HG03575 (cell line): Measurements from ENCODE around the gene SH2B3.

ENCODE experiments used
- ATAC-seq: cut with Tn5 transposase; IDR thresholded peaks from one replicate; pipeline ENCODE4 v1.9.1; 2021; ENCODE audit not compliant: unreplicated experiment, insufficient number of reproducible peaks, low FRiP score; ENCODE audit errors: extremely low read depth

Gene SH2B3

DNA sequence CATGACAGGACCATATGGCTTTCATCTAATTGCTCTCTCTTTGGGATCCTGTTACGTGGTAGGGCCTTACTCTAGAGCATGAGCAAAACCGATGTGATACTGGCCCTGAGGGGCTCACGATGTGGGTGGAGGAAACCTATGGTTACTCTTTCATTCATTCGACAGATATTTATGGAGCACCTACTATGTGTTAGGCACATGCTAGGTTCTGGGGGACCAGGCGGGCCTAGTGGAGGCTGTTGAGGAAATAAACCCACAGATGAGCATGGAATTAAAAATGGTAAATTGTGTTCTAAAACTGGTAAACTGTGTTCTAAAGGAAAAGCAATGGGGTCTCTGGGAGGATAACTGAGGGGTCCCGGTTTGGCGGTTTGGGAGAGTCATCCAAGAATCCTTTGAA lies 14.8 kb downstream of the SH2B3 start:
- no peak for ATAC-seq

DNA sequence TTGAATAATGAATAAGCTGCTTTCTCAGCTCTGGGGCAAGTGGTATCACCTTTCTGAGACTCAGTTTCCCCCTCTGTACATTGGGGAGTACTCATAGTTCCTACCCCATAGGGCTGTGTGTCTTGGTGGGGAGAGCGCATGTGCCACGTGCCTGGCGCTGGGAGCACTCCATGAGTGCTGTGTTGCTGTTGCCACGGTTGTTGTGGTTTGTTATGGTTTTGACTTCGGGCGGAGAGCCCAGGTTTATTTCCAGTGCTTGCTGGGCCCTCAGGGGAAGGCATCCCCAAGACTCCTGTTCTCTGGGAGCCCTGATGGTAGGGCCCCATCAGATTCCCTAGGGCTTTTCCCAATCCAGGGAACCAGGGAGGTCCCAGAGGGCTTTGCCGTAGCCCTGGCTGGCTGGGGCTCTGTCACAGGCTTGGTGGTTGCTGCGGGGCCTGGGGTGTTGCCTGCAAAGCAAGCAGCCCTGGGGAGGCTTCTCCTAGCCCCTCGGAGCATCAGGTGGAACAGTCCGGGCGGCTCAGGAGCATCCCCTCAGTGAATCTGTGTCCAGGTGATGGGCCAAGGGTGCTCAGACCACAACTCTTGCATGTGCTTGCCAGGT lies 18.6 kb downstream of the SH2B3 start:
- no peak for ATAC-seq

DNA sequence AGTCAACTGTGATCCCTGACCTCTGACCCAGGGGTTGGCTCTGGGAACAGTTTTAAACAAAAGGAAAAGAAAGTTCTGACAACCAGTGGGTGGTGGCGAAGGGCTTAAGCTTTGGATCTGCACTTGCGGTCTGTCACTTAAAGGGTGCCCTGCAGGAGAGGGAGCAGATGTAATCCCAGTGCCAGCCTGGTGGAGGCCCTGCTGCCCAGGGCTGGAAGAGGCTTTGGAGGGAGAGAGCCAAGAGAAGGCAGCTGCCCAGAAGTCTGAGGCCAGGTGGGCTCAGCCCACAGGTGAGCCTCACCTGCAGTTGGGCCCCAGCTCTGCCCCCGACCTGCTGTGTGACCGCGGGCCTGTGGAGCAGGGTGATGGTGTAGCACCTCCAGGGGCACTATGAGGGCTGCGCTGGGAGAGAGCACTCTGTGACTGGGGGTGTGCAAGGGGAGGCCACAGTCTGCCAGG lies 19.1 kb downstream of the SH2B3 start:
- ATAC-seq: no peak

DNA sequence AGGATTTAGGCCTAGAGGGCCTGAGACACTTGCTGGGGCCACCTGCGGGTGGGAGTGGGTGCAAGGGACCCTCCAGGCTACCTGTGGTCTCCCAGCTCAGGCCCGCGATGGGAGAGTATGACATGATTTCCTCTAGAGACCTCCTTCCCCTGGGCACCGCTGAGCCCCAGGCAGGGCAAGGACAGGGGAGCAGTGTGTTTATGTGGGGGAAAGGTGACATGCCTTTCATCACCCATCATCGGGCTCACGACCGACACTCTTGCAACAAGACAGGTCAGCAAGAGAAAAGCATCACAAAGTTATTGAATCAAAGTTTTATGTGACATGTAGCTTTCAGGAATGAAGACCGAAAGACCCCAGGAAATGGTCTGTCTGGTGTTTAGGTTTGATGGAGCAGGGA lies 19.9 kb downstream of the SH2B3 start:
- no peak for ATAC-seq

DNA sequence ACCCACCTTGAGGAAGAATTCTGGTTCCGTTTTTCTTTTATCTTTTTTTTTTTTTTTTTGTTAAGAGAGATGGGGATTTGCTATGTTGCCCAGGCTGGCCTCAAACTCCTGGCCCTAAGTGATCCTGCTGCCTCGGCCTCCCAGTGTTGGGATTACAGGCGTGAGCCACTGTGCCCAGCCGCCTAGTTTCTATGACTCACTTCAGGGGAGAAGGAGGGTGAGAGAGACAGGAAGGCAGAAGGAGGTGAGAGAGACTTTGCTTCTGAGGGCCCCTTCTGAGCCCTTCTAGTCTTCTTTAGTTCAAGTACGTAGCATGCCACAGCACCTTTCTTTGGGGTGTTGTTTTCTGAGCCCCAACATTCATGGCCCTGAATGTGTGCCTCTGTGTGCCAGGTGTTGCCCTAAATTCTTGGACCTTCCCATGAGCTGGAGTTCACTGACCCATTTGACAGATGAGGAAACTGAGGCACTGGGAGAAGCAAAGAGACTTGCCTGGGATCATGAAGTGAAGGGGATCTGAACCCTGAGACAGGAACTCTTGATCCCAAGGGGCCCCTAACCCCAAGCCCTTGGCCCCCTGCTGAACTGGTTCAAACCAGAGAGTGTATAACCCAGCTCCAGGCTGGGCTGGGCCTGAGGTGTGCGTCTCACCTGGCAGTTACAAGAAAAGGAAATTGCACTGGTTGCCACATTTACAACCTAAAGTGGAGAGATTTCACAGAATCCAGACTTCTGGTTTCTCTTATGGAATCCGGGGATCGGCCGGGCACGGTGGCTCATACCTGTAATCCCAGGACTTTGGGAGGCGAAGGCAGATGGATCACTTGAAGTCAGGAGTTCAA lies 20.8 kb downstream of the SH2B3 start:
- no peak for ATAC-seq

DNA sequence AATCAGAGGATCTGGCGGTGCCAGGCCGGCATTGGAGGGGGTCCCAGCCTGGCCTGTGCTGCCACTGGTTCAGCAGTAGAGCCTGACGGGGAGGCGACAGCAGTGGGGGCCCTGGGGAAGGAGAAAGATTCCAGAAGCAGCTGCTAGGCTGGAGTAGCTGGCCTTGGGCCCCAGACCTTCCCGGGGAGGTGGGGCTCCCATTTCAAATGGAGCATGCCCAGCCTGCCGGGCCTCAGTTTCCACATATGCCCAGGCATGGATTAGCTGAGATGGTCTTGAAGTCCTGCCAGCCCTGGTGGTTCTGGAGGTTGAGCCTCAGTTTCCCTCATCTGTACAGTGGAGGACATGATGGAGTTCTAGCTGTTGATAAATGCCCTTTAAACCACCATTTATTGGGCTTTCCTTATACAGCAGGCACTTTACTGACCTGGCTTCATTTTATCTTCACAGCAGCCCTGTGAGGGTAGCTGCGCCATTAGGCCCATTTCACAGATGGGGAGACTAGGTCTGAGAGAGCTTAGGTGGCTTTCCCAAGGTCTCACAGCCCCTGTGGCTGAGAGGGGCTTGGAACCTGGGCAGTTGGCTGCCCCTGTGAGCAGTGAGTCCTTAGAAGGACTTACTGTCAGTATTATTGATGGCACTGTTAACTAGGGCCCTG lies 21.8 kb downstream of the SH2B3 start:
- no peak for ATAC-seq

DNA sequence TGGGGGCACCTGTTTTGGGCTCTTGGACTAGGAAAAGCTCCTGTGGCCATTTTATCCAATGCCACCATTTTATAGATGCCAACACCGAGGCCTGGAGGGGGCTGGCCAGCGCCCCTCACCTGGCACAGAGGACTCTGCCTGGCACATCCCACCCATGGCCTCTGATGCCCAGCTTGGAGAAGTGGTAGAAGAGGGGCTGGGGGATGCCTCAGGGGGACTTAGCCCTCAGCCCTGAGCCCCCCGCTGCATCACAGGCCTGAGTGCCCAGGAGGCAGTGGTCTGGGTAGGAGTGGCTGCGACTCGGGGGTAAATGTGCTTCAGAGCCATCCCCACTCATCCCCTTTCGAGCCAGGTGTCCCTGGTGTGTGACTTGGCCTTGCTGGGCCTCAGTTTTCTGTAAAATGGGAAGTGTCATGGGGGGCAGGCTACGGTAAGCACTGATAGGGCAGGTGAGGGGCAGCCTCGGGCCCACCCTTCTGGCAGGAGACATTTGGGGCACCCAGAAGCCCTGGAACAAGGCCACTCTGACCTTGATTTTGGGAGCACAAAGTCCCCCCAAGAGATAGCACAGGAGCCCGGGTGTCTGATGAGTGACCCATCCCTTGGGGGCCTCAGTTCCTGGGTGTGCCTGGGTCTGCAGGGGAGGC lies 22.5 kb downstream of the SH2B3 start:
- no peak for ATAC-seq

DNA sequence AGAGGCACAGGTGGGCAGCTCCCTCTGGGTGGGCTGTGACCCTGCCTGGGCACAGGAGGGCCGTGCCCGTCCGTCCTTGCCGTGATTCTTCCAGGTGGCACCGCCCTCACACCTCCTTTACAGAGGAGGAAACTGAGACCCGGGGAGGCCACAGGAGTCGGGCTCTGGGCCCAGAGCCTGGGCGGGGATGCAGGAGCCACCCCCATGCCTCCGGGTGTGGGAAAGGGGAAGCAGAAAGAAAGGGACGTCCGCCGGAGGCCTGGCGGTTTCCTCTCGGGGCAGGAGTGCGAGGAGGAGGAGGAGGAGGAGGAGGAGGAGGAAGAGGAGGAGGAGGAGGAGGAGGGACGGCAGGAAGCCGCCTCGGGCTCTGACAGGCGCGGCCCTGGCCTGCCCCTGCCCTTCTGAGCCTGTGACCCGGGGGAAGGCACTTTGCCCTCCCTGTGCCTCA lies 23.0 kb downstream of the SH2B3 start:
- no peak for ATAC-seq

DNA sequence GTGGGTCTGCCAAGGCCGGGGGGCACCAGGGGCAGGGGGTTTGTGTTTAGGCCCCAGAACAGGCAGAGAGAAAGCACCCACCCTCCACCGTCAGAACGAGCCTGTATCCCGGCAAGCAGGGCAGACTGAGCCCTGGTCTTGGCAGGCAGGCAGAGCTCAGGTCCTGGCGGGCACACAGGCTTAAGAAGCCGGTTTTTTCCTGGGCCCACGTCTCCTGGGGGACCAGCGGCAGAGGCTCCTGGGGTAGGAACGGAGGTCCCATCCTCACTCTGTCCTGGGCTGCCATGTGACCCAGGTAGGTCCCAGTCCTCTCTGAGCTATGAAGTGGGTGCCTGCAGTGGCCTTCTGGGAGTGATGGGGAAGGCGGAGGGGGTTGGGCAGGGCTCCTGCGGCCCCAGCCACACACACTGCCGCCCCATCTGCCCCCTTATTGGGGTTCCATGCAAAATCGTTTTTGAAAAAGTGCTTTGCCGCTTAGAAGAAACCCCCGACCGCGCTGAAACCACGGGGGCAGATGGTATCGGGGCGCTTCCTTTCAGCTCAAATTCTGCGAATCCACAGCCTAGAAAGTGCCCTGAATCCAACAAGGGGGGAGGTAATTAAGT lies 24.2 kb downstream of the SH2B3 start:
- ATAC-seq: no peak

DNA sequence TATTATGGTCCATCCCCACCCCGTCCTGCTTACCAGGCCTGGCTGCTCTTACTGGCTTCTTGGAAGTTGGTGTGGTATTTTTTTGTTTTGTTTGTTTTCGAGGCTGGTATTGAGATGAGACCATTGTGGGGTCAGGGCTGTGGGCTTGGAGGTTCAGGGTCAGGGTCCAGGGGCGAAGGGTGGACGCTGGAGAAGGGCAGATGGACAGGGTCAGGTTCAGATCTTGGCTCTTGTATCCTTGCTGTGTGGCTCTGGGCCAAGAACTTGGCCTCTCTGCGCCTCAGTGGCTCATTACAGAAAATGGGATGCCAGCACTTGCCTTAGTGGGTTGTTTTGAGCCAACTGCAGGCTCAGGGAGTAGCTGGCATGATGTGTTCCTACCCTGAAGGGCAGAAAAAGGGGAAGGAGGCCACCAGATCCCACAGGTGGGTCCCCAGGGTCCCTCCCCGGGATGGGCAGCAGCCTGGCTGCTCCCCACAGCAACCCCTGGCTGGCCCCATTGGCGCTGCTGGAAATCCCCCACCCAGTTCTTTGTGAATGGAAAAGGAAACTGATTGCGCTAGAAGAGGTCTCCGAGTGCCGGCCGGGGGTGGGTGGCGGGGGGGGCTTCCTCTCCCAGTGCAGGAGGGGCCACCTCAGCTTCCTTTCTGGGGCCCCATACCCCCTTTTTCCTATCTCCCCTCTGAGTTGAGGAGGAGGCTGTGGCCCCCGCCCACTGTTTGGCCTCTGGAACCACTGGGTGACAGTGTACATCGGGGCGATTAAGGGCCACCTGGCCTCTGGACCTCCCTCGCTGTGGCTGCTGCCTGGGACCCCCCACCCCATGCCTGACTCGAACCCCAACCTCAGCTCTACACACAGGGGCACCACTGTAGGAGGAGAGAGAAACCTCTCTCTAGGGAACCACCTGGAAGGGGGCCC lies 25.0 kb downstream of the SH2B3 start:
- no peak for ATAC-seq

DNA sequence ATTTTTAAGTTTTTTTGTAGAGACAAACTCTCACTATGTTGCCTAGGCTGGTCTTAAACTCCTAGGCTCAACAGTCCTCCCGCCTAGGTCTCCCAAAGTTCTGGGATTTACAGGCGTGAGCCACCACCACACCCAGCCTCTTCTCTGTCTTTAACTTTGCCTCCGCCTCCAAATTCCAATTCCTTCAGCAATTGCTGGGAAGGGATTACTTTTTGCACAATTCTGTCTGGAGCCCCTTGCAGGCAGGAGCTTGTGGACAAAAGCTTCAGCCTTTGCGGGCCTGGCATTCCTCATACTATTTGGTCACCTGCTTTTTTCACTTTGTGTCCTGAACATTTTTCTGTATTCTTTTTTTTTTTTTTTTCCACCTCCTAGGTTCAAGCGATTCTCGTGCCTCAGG lies 26.0 kb downstream of the SH2B3 start:
- ATAC-seq: no peak

DNA sequence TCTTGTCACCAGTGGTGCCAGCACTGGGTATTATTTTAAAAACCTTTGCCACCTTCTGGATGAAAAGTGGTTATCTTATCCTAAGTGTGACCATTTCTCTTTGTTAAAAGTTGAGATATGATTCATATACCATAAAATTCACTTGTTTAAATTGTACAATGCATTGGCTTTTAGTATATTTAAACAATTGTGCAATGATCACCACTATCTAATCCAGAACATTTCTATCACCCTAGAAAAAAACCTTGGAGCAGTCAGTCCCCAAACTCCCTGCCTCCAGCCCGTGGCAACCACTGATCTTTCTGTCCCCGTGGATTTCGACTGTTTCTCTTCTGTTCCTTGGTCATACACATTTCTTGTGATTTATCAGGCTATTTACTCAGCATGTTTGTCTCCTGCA lies 28.3 kb downstream of the SH2B3 start:
- no peak for ATAC-seq

DNA sequence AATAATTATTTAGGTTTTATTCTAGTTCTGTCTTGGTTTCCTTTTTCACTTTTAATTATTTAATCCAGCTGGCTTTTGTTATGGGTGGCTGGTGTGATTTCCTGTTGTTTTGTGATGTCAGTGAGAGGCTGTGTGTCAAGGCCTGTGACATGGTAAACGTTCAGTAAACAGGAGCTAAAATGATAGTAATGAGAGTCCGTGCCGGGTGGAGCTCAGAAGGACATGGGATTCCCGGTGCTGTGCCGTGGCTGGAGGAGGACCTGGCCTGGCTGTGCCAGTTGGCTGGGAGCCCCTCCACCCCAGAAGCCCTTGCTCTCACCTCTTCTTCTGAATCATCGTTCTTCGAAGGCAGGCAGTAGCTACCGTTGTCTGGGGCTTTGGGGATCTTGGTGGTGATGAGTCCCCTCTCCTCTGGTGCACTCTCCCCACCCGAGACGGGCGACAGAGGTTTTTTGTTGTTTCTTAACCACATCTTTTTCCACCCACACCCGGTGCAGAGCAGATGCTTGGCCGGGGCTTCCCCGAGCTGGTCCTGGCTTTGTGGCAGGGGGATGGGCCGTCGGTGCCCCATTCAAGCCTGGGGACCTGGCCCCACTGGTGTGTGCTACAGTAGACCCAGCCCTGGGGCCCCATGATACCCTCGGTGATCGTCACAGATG lies 29.1 kb downstream of the SH2B3 start:
- ATAC-seq: no peak

DNA sequence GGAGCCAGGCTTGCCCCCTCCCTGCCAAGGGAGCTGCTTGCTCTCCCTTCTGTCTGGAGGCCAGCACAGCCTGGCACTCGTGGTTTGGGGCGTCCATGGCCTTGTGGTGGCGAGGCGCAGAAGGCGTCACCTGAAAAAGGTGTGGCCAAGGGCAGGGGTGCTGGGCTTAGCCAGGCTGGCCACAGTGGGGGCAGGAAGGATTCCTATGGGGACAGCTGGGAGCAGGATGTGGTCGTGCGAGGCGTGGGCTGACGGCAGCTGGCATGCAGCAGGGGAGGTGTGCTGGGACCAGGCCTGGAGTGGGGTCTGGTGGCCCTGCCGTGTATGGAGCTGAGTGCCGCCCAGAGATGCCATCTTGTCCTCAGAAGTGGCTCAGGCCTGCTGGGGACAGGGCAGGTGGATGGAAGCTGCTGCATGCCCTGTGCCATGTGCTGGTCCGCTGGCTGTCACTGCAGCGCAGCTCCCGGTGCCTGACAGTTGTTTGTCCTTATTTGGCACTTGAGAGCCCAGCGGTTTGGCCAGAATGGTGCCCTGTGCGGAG lies 30.0 kb downstream of the SH2B3 start:
- ATAC-seq: no peak

DNA sequence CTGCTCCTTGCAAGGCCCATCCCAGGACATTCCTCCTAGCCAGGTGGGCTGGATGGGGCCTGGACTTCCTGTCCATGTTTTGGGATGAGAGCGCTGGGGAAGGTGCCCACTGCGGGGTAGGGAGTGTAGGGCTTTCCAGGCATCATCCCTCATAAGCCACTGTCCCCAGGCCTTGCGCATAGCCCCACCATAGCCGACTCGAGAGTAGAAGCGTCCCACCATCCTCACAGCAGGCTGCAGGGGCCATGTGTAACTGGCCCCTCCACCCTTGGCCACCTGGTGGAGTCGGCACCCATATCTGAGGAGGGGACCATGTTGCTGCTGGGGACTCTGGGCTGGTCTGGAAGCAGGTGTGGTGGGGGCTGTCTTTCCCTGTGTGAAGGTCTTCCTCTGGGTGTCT lies 30.5 kb downstream of the SH2B3 start:
- no peak for ATAC-seq

DNA sequence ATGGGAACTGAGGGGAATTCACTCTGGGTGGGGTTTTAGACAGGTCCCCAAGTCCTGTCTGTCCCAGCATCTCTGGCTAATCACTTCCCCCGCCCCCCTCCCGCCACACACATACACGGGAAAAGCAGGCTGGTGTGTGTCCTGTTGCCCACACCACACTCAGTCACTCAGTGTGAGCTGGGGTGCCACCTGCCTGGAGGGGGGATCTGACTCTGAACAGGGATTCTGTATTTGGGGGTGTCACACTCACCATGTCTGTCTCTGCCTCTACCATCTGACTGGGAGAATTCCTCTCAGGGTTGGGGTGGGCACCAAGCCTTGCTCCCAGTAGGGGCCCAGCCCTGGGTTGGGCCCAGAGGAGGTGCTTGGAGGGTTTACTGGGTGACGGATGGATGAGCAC lies 31.1 kb downstream of the SH2B3 start:
- no peak for ATAC-seq

DNA sequence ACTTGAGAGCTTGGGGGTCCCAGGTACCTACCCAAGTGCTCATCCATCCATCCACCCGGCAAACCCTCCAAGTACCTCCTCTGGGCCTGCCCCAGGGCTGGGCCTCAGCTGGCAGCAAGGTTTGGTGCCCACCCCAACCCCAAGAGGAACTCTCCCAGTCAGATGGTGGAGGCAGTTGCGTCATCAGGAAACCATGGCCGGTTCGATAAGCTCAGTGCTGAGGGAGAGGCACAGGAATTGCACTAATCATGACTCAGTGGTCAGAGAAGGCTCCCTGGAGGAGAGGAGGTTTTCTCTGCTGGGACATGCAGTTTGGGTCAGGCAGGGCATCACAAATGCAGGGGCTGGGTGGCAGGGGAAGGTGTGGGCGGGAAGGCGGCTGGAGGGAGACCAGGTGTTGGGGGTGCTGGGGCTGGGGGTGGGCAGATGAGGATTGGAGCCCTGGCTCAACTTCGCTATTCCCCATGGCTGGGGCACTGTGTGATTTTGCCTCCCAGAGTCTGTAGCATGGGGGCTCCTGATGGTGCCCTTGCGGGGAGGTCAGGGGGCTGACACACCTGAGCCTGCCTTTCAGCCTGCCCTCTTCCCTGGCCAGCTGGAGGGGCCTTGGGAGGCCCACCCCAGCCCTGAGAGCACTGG lies 32.2 kb downstream of the SH2B3 start:
- no peak for ATAC-seq
